D721Med (cell line): ENCODE measurements around the gene SLC38A2.

ENCODE experiments used
- DNase-seq: peaks from one replicate; pipeline ENCODE4 v3.0.0; 2011; ENCODE audit warnings: low spot score; ENCODE audit not compliant: insufficient read length
- FAIRE-seq: peaks from 2 replicates; lab custom pipeline; 2011; peaks lifted over from hg19 to GRCh38; lab: Jason Lieb, UNC
- CTCF ChIP-seq: IDR thresholded peaks from 2 replicates; pipeline ENCODE4 v1.5.1; 2012; ENCODE audit warnings: mild to moderate bottlenecking, control low read depth; ENCODE audit not compliant: insufficient read depth; ENCODE audit errors: missing control alignments

The SLC38A2 gene

DNA sequence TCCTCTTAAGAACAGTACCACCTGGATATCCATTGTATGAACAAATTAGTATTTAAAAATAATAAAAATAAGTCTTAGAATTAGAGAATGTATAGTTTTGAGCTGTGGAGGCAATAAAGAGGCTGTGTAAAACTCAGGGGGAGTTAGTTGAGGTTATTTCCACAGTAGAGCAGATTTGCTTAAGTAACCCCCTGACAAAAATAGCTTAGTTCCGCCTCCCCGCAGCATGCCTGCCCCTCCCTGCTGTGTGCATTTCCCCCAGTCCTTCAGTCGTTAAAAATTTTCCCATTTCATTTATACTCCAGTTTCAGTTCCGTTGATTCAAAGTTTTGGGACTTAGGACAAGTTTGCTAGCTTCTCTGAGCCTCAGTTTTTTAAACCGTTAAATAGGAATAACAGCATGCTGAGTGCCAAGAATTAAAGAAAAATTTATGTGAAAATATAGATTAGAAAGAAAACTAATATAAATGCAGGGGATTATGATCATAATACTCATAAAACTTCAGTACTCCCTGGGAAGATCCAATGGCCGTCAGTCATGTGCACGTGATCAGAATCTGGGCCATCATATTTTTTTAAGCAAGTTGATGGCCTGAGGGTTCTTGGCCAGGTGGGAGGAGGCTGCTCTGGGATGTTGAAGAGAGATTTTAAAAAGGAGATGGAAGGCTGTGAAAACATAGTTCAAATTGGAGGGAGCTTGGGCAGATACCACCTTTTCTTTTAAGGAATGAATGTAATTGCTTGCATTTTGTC is 14.5 kb upstream of the SLC38A2 start:
- no peak for TF ChIP-seq CTCF
- no peak for DNase-seq
- FAIRE-seq = no peak

DNA sequence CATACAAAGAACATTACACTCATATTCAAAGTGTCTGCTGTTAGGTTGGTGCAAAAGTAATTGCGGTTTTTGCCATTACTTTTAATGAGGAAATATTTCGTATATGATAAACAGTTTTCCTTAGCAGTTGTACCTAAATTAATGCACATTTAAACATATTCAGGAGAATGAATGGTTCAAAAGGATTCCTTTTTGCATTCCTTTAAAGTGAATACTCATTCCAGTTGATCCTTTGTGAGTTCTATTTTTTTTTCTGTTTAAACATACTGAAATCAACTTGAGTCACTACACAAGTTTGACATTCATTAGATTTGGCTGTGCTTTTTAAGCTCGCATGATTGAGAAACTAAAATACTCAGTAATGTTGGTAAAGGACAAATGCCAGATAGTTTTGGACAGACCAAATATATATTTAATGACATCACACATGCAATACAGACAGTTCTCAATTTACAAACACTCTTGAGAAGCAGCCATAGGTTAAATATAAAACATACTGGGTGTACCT is 13.8 kb upstream of the SLC38A2 start:
- DNase-seq (no peak), FAIRE-seq (no peak)
- no peak for TF ChIP-seq CTCF

DNA sequence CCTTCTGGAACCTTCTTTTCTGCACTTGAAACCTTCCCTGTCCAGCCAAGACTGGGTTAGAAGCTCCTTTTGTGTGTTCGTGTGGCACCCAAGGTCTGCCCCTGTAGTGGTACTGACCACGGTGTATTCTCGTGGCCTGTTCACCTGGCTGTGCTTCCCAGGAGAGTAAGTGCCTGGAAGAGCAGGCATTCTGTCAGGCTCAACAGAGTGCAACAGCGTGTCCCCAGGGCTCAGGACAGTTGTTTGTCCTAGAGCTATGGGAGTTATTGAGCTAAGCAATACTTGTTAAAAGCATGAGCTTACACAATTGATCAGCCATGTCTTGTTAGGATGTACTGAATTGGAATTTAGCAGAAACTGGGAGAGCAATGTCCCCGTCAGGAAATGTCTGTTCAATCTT is 12.9 kb upstream of the SLC38A2 start:
- FAIRE-seq (no peak), DNase-seq (no peak)
- no peak for TF ChIP-seq CTCF

DNA sequence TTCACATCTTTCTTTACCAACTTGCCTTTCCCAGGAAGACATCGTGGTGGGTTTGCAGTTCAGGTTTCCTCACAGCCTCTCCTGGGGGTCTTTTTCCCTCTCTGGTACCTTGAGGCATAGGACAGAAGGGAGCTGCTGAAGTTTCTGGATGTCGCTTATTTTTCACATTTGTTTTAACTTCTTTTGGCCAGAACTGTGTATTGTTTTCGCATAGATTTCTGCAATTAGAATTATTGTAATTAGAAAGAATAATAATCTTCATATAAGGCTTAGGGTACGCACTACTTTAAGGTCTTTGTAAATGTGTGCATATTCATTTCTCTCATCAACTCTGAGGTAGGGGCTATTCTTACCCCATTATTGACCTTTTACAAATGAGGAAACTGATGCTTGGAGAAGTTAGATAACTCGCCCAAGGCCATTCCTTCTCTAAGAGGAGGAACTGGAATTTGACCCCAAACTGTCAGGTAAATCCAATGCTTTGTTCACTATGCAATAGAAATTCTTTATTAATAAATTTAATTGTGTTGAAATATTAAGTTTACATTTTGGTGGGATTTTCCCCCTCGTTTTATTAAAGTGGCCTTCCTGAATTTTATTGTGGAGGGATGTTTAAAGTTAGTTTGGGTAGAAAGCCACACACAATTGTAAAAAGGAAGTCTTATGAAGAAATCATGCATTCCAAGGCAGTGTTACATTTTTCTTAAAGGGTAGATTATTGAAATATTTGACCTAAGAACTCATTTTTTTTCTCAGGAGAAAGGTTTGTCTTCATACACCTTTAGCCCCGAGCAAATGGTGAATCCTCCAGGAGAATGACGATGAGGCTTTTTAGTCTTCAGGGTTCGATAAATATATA is 12.1 kb upstream of the SLC38A2 start:
- FAIRE-seq (no peak), DNase-seq (no peak)
- TF ChIP-seq CTCF = no peak

- FAIRE-seq (no peak), DNase-seq (no peak)
- TF ChIP-seq CTCF = no peak
Measured at GRCh38 chr12:46383654-46384450, 11.3 kb upstream of the SLC38A2 start.

- FAIRE-seq = no peak
- peak; percentile 27 for DNase-seq
- TF ChIP-seq CTCF = no peak
Measured at GRCh38 chr12:46382964-46383653, 10.5 kb upstream of the SLC38A2 start.
